NCI-H774 (cell line): ENCODE measurements around the gene KRT86.
"Not testable (repeated sequence)": the region's sequence is repeated elsewhere in the genome, so short reads cannot be mapped to it uniquely, and the experiment has no call there.

Experiments used
- DNase-seq: peaks from one replicate; lab custom pipeline; 2025; lab: John Stamatoyannopoulos, UW

KRT86 gene

GRCh38 chr12:52270541-52271070 is 3.8 kb upstream of the KRT86 start:
- DNase-seq, result no peak

- DNase-seq, result no peak
These were observed 3.3 kb upstream of the KRT86 start for GRCh38 chr12:52271158-52271557.

GRCh38 chr12:52275686-52276085 is 1.2 kb downstream of the KRT86 start:
- no peak for DNase-seq

- peak; percentile 11 for DNase-seq
These were observed 3.2 kb downstream of the KRT86 start for GRCh38 chr12:52277486-52278245.

- DNase-seq, result peak; percentile 72
These were observed 4.4 kb downstream of the KRT86 start for GRCh38 chr12:52278575-52279421.

- no peak for DNase-seq
These were observed 5.2 kb downstream of the KRT86 start for GRCh38 chr12:52279422-52280318.

GRCh38 chr12:52280319-52280795 is 5.9 kb downstream of the KRT86 start:
- DNase-seq, result no peak

- no peak for DNase-seq
These were observed 6.5 kb downstream of the KRT86 start for GRCh38 chr12:52280796-52281560.

GRCh38 chr12:52284562-52285171 is 10.2 kb downstream of the KRT86 start:
- DNase-seq, result no peak

- no peak for DNase-seq
These were observed 10.8 kb downstream of the KRT86 start for GRCh38 chr12:52285172-52285745.

- no peak for DNase-seq
These were observed 11.5 kb downstream of the KRT86 start for GRCh38 chr12:52285851-52286530.

GRCh38 chr12:52286857-52287785 is 12.7 kb downstream of the KRT86 start:
- not testable (repeated sequence) for DNase-seq

- DNase-seq, result not testable (repeated sequence)
These were observed 13.7 kb downstream of the KRT86 start for GRCh38 chr12:52287816-52288805.

- not testable (repeated sequence) for DNase-seq
These were observed 16.2 kb downstream of the KRT86 start for GRCh38 chr12:52290483-52291134.

GRCh38 chr12:52291267-52291935 is 17.0 kb downstream of the KRT86 start, which contains the start of gene KRT81:
Gene KRT81 (minus strand): TSS chr12:52291534. CDS start chr12:52291465, 69 bp downstream.
- no peak for DNase-seq

GRCh38 chr12:52293926-52294325 is 19.5 kb downstream of the KRT86 start:
- DNase-seq, result no peak
